ENCODE results near the gene LSAMP. TPM values are rescaled to one million over a fixed set of nuclear protein-coding genes. Genes with fewer than 3 reads are reported as not detected.

The LSAMP gene
- total RNA-seq, 4 donors from 2014 or later, result 4.3 to 5.2 (median 5.0) TPM

DNA sequence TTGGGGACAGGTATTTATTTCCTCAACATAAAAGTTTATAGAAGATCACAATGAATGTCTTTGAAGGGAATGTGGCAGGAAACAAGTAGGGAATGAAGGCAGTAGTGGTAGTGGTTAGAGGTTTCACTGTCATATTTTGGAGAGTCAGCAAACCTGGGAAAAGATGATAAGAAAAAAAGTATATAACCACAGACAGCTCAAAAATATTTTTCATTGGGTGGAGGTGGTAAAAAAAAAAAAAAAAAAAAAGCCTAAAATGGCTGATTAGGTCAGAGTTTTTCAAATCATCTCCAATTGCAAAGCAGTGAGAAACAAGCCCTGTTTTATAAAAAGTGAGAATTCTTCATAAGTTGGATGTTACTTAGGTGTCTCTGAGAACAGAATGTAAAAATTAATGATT is 400.0 kb downstream of the LSAMP start:
- Histone ChIP-seq H3K36me3 (no peaks in the 10 kb centered on the region), H3K4me3 (no peak overlapping the region), H3K9me3 (no peaks in the 10 kb centered on the region), H3K4me1 (no peaks in the 10 kb centered on the region), H3K27me3 (no peaks in the 10 kb centered on the region), H3K27ac (no peak overlapping the region)
- TF ChIP-seq POLR2A (IDR thresholded peaks at IDR 0.05), result no peak
- TF ChIP-seq POLR2AphosphoS5 (IDR thresholded peaks at IDR 0.05), result no peak
- TF ChIP-seq, protein P1, sequence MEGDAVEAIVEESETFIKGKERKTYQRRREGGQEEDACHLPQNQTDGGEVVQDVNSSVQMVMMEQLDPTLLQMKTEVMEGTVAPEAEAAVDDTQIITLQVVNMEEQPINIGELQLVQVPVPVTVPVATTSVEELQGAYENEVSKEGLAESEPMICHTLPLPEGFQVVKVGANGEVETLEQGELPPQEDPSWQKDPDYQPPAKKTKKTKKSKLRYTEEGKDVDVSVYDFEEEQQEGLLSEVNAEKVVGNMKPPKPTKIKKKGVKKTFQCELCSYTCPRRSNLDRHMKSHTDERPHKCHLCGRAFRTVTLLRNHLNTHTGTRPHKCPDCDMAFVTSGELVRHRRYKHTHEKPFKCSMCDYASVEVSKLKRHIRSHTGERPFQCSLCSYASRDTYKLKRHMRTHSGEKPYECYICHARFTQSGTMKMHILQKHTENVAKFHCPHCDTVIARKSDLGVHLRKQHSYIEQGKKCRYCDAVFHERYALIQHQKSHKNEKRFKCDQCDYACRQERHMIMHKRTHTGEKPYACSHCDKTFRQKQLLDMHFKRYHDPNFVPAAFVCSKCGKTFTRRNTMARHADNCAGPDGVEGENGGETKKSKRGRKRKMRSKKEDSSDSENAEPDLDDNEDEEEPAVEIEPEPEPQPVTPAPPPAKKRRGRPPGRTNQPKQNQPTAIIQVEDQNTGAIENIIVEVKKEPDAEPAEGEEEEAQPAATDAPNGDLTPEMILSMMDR (IDR thresholded peaks at IDR 0.05), result no peak
- TF ChIP-seq EP300 (IDR thresholded peaks at IDR 0.05), result no peak
- DNase-seq (ENCODE audit: low spot score in 2 of 2), result no peak

DNA sequence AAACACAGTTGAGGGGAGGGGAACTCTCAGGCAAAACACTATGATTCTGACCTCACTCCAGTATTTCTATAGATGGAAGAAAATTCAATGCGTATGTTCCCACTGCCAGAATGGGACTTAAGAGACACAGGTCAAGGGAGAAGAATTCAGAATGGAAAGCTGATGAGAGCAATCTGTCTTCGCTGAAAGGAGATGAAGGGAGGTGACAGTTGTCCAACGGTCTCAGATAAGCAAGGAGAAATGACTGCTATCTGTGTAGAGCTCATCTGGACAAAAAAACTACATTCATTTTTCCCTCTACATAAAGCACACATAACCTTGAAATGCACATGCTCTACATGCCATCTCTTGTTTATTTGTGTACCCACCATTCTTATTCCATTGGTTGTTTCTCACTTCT is 405.1 kb downstream of the LSAMP start:
- DNase-seq (ENCODE audit: low spot score in 2 of 2), result no peak
- H3K4me3 ChIP-seq, result no peak overlapping the region
- 92% methylated on average over 3 of the region's 3 CpGs for WGBS
- H3K4me1 ChIP-seq, result peaks cover 17% of the 10 kb centered on the region
- no peaks in the 10 kb centered on the region for H3K36me3 ChIP-seq
- H3K9me3 ChIP-seq, result no peaks in the 10 kb centered on the region
- no peaks in the 10 kb centered on the region for H3K27me3 ChIP-seq
- H3K27ac ChIP-seq, result no peak overlapping the region
- TF ChIP-seq, protein P1 (IDR thresholded peaks at IDR 0.05), result no peak

DNA sequence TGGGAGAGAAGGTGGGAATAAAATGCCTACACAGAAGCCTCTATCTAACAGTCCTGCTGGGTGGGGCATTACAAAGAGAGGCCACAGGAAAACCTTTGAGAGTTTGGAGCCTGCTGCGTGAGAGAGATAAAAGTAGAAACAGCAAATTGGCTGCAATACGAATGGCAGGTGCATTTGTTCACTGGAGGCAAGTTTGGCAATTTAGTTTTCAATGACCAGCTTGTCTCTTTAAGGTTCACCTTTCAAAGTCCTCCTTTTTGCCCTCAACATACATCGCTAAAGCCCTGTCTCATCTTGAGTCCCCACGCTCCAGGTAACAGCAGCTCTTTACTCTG is 405.7 kb downstream of the LSAMP start:
- Histone ChIP-seq H3K27ac (no peak overlapping the region), H3K4me1 (peaks cover 17% of the 10 kb centered on the region), H3K9me3 (no peaks in the 10 kb centered on the region), H3K4me3 (no peak overlapping the region), H3K27me3 (no peaks in the 10 kb centered on the region), H3K36me3 (no peaks in the 10 kb centered on the region)
- no peak for DNase-seq (ENCODE audit: low spot score in 2 of 2)
- TF ChIP-seq, protein P1 (IDR thresholded peaks at IDR 0.05), result no peak
- TF ChIP-seq EP300 (IDR thresholded peaks at IDR 0.05) (no peak), POLR2A (IDR thresholded peaks at IDR 0.05) (no peak), POLR2AphosphoS5 (IDR thresholded peaks at IDR 0.05) (no peak)
- WGBS, result 73% methylated on average over 4 of the region's 4 CpGs

DNA sequence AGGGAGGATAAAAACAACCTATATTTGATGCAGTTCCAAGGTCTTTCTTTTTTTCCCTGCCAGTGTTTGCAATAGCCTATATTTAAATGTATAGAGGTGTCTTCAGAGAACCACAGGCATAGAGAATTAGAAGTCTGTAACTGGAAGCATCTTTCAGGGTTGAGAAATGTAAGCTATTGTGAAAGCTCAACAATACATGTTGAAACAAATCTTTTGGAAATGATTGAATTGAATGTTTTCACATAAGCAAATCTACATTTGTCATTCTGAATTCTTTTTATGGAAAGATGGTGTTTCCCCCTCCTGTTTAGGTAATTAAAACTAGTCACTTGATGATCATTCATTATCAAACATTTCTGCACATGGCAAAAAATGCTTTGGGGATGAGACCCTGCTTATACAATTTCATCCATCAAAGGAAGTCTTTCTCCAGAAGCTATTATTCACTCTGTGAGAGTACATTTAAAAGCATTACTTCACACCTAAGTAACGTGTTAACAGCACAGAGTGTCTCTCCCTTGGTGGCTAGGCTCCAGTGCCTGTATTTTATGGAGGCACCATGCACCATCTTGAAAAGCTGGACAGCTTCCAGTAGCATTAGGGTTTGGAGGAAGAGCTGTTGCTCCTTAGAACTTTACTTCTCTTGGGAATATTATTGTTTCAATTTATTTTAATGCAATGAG is 406.2 kb downstream of the LSAMP start:
- Histone ChIP-seq H3K9me3 (no peaks in the 10 kb centered on the region), H3K4me3 (no peak overlapping the region), H3K27ac (no peak overlapping the region), H3K36me3 (no peaks in the 10 kb centered on the region), H3K4me1 (peaks cover 17% of the 10 kb centered on the region), H3K27me3 (no peaks in the 10 kb centered on the region)
- no peak for DNase-seq (ENCODE audit: low spot score in 2 of 2)
- no peak for TF ChIP-seq POLR2AphosphoS5 (IDR thresholded peaks at IDR 0.05)
- TF ChIP-seq, protein P1 (IDR thresholded peaks at IDR 0.05), result no peak
- no peak for TF ChIP-seq EP300 (IDR thresholded peaks at IDR 0.05)
- TF ChIP-seq POLR2A (IDR thresholded peaks at IDR 0.05), result no peak
- WGBS, result 33% methylated on average over 1 of the region's 1 CpG

DNA sequence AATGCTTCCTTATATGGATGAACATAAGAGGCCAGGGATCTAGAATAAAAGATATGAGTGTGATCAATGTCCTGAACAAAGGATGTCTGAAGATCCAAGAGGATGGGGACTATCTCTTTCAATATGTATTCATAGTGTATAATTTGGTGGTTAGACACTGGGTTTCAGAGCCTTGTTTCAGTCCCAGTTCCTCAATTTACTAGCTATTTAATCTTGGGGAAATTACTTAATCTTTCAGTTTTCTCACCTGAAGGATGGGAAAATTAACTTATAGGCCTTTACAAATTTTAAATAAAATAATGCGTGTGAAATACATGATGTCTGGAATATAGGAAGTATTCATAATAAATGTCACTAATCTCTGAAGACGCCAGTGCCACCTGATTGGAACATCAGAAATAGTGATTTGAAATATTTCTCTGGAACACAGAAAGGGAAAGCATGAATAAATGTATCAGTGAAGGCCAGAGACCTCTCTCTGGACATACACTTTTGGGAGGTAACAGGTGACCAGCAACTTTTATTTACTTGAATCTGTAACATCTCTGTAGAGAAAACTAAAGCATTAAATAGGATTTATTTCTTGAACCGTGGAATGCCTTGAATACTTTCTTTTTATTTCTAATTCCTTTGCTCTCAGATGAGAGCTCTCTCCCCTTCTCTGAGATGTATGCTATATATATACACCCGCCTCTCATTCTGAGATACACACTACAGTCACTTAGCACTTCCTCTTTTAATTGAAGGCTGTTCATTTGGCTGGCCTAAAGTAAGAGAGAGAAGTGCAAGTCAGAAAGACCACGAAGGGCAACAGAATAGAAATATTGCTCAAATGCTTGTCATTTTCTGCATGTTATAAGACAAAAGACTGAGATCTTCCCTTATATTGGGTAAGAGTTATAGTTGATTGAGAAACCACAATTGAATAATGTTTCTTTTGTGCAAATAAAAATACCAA is 407.1 kb downstream of the LSAMP start:
- 74% methylated on average over 5 of the region's 5 CpGs for WGBS
- H3K36me3 ChIP-seq, result no peaks in the 10 kb centered on the region
- H3K27me3 ChIP-seq, result no peaks in the 10 kb centered on the region
- no peak for DNase-seq (ENCODE audit: low spot score in 2 of 2)
- TF ChIP-seq POLR2A (IDR thresholded peaks at IDR 0.05) (no peak), EP300 (IDR thresholded peaks at IDR 0.05) (no peak), POLR2AphosphoS5 (IDR thresholded peaks at IDR 0.05) (no peak)
- TF ChIP-seq, protein P1 (IDR thresholded peaks at IDR 0.05), result no peak
- no peak overlapping the region for H3K27ac ChIP-seq
- no peak overlapping the region for H3K4me3 ChIP-seq
- no peaks in the 10 kb centered on the region for H3K9me3 ChIP-seq
- H3K4me1 ChIP-seq, result peaks cover 17% of the 10 kb centered on the region
